Measurements from ENCODE around the gene C1QL1. TPM values are rescaled to one million over a fixed set of nuclear protein-coding genes. Genes with fewer than 3 reads are reported as not detected.

The C1QL1 gene
- total and polyA plus RNA-seq, 2 donors, result 12.6 to 15.1 TPM

GRCh38 chr17:44998646-44999045 is 30.5 kb upstream of the C1QL1 start:
- no peaks in the 10 kb centered on the region for H3K36me3 ChIP-seq (ENCODE audit: insufficient read depth)
- no peak overlapping the region for H3K4me3 ChIP-seq (ENCODE audit: low read depth, low read length)
- no peak overlapping the region for H3K27ac ChIP-seq (ENCODE audit: low read depth)
- DNase-seq (ENCODE audit: extremely low spot score), result no peak
- H3K4me1 ChIP-seq (ENCODE audit: insufficient read depth), result no peaks in the 10 kb centered on the region

DNA sequence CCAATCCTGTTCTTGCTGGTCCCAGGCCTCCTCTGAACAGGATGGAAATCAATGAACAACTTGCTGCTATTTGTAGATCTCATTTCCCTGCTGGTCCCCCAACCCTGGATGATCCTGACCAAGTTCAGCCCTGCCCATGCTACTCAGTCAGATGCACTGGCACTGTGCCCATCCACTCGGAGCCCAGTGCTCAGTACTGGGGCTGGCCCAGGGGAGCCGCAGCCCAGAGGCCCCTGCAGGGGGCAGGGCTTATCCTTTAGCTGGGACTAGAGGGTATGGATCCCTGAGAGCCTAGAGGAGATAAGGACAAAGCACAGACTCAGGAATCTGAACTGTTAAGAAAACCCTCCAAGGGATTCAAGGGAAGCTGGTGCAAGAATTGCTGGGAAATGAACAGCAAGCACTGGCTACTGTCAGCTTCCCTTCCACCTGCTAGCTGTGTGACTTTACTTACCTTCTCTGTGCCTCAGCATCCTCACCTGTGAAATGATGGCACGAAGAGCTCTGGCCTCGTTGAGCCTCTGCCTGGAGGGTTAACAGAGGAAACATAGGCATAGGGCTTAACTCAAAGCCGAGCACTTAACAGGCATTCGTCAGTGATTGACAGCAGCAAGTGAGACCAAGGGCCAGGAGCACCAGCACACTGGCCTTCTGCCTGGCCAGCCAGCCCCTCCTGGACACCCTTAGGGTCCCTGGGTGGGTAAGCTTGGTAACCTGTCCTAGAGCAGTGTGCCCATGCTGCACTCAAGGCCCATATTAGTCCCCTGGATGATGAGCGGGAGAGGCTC is 29.8 kb upstream of the C1QL1 start:
- H3K27ac ChIP-seq (ENCODE audit: low read depth), result no peak overlapping the region
- no peaks in the 10 kb centered on the region for H3K36me3 ChIP-seq (ENCODE audit: insufficient read depth)
- DNase-seq (ENCODE audit: extremely low spot score), result no peak
- 51% methylated on average over 7 of the region's 7 CpGs for WGBS
- no peaks in the 10 kb centered on the region for H3K4me1 ChIP-seq (ENCODE audit: insufficient read depth)
- H3K4me3 ChIP-seq (ENCODE audit: low read depth, low read length), result no peak overlapping the region

DNA sequence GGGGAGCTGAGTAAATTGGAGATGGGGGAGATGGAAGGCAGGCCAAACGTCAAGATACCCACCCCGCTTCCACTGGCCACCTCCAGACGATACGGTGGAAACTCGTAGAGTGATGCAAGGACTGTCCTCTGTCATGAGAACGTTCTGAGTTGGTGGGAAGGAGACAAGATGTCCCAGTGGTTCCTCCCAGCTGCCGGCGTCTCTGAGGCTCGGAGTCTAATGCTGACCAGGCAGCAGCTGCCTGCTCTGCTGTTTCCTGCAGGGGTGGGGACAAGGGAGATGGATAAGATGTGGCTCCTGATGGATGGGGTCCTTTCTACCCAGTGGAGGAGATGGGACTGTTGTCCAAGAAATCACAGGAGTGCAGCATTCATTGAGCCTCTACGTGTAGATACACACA is 28.2 kb upstream of the C1QL1 start:
- Histone ChIP-seq H3K27ac (ENCODE audit: low read depth) (no peak overlapping the region), H3K36me3 (ENCODE audit: insufficient read depth) (no peaks in the 10 kb centered on the region), H3K4me3 (ENCODE audit: low read depth, low read length) (no peak overlapping the region), H3K4me1 (ENCODE audit: insufficient read depth) (no peaks in the 10 kb centered on the region)
- DNase-seq (ENCODE audit: extremely low spot score), result no peak
- WGBS, result 86% methylated on average over 10 of the region's 10 CpGs

- Histone ChIP-seq H3K4me3 (ENCODE audit: low read depth, low read length) (no peak overlapping the region), H3K27ac (ENCODE audit: low read depth) (no peak overlapping the region), H3K36me3 (ENCODE audit: insufficient read depth) (no peaks in the 10 kb centered on the region), H3K4me1 (ENCODE audit: insufficient read depth) (no peaks in the 10 kb centered on the region)
- DNase-seq (ENCODE audit: extremely low spot score), result no peak
- 45% methylated on average over 11 of the region's 11 CpGs for WGBS
Measured at GRCh38 chr17:44995436-44996001, 27.4 kb upstream of the C1QL1 start.

GRCh38 chr17:44992242-44992939 is 24.3 kb upstream of the C1QL1 start:
- 91% methylated on average over 5 of the region's 5 CpGs for WGBS
- H3K4me1 ChIP-seq (ENCODE audit: insufficient read depth), result no peaks in the 10 kb centered on the region
- no peak overlapping the region for H3K4me3 ChIP-seq (ENCODE audit: low read depth, low read length)
- no peak for DNase-seq (ENCODE audit: extremely low spot score)
- no peak overlapping the region for H3K27ac ChIP-seq (ENCODE audit: low read depth)
- H3K36me3 ChIP-seq (ENCODE audit: insufficient read depth), result no peaks in the 10 kb centered on the region

DNA sequence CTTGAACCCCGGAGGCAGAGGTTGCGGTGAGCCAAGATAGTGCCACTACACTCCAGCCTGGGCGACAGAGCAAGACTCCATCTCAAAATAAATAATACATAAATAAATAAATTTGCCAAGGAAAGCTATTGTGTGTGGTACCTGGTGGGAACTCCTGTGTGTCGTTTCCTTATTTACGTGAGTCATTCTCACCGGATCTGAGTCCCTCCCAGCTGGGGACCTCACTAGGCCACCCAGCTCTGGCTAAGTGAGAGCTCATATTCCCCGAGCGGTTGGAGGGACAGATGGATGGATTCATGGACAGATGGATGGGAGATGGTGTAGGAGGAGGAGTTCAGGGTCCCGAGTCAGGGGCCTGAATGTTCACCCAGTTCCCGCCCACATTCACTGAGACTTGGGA is 22.9 kb upstream of the C1QL1 start:
- H3K27ac ChIP-seq (ENCODE audit: low read depth), result no peak overlapping the region
- no peak for DNase-seq (ENCODE audit: extremely low spot score)
- H3K4me1 ChIP-seq (ENCODE audit: insufficient read depth), result no peaks in the 10 kb centered on the region
- 81% methylated on average over 10 of the region's 10 CpGs for WGBS
- no peak overlapping the region for H3K4me3 ChIP-seq (ENCODE audit: low read depth, low read length)
- H3K36me3 ChIP-seq (ENCODE audit: insufficient read depth), result no peaks in the 10 kb centered on the region

DNA sequence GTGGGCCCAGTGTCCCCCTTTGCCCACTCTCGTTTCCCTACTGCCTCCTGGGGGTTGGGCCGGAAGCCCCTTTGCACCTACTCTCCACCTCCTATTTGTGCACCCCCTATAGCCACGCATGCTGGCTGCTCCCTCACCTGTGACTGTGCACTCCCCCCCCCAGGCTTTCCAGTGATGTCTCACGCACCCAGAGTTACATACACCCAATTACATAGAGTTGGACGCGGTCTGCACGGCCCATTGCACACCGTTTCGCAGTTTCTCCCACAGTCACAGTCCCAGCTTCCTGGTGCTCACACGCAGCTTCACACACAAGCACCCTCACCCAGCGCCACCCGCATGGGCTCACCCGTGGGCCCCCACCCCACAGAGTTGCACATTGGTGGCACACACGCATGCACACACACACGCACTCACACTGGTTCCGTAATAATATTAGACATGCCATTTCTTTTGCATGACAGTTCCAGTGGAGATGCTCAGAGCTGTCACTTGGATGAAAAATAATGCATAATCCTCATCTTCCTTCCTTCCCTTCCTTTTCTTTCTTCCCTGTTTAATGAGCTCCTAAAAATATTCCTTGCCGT is 21.5 kb upstream of the C1QL1 start:
- 93% methylated on average over 17 of the region's 17 CpGs for WGBS
- Histone ChIP-seq H3K27ac (ENCODE audit: low read depth) (no peak overlapping the region), H3K4me1 (ENCODE audit: insufficient read depth) (no peaks in the 10 kb centered on the region), H3K36me3 (ENCODE audit: insufficient read depth) (no peaks in the 10 kb centered on the region), H3K4me3 (ENCODE audit: low read depth, low read length) (no peak overlapping the region)
- DNase-seq (ENCODE audit: extremely low spot score), result no peak

GRCh38 chr17:44988044-44988942 is 20.2 kb upstream of the C1QL1 start:
- WGBS, result 77% methylated on average over 34 of the region's 34 CpGs
- Histone ChIP-seq H3K4me3 (ENCODE audit: low read depth, low read length) (no peak overlapping the region), H3K4me1 (ENCODE audit: insufficient read depth) (no peaks in the 10 kb centered on the region), H3K36me3 (ENCODE audit: insufficient read depth) (no peaks in the 10 kb centered on the region), H3K27ac (ENCODE audit: low read depth) (no peak overlapping the region)
- no peak for DNase-seq (ENCODE audit: extremely low spot score)

DNA sequence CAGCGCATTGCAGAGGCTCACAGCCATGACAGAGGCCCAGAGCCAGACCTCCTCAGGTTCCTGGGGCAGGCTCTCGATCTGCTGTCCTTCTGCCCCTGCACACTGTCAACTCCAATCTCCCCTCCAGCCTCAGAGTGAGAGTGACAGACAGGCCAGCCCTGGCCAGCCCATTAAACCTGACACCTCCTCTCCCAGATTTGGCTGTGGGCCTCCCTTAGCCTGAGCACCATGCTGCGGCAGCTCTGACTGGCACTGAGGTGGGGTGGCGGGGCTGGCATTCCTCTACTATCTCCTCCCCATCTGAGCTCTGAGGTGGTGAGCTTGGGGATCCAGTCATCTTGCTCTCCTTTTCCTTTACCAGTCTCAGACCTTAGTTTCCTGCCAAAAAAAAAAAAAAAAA is 15.5 kb upstream of the C1QL1 start:
- no peak for DNase-seq (ENCODE audit: extremely low spot score)
- Histone ChIP-seq H3K27ac (ENCODE audit: low read depth) (no peak overlapping the region), H3K4me1 (ENCODE audit: insufficient read depth) (no peaks in the 10 kb centered on the region), H3K36me3 (ENCODE audit: insufficient read depth) (no peaks in the 10 kb centered on the region), H3K4me3 (ENCODE audit: low read depth, low read length) (no peak overlapping the region)
- WGBS, result 80% methylated on average over 4 of the region's 4 CpGs

GRCh38 chr17:44982113-44982702 is 14.1 kb upstream of the C1QL1 start:
- 97% methylated on average over 3 of the region's 3 CpGs for WGBS
- Histone ChIP-seq H3K27ac (ENCODE audit: low read depth) (no peak overlapping the region), H3K4me1 (ENCODE audit: insufficient read depth) (no peaks in the 10 kb centered on the region), H3K36me3 (ENCODE audit: insufficient read depth) (no peaks in the 10 kb centered on the region), H3K4me3 (ENCODE audit: low read depth, low read length) (no peak overlapping the region)
- DNase-seq (ENCODE audit: extremely low spot score), result no peak

- DNase-seq (ENCODE audit: extremely low spot score), result no peak
- H3K27ac ChIP-seq (ENCODE audit: low read depth), result peak overlapping the region; percentile 38
- H3K4me3 ChIP-seq (ENCODE audit: low read depth, low read length), result no peak overlapping the region
- 32% methylated on average over 12 of the region's 12 CpGs for WGBS
- H3K4me1 ChIP-seq (ENCODE audit: insufficient read depth), result no peaks in the 10 kb centered on the region
- no peaks in the 10 kb centered on the region for H3K36me3 ChIP-seq (ENCODE audit: insufficient read depth)
Measured at GRCh38 chr17:44981221-44981968, 13.3 kb upstream of the C1QL1 start.

GRCh38 chr17:44979426-44979995 is 11.4 kb upstream of the C1QL1 start:
- Histone ChIP-seq H3K36me3 (ENCODE audit: insufficient read depth) (no peaks in the 10 kb centered on the region), H3K27ac (ENCODE audit: low read depth) (peak overlapping the region; percentile 53), H3K4me1 (ENCODE audit: insufficient read depth) (no peaks in the 10 kb centered on the region), H3K4me3 (ENCODE audit: low read depth, low read length) (no peak overlapping the region)
- WGBS, result 23% methylated on average over 9 of the region's 9 CpGs
- no peak for DNase-seq (ENCODE audit: extremely low spot score)

All from urinary bladder (tissue), 4 donors.